Measurements from ENCODE around the gene HK1. TPM values are rescaled to one million over a fixed set of nuclear protein-coding genes. Genes with fewer than 3 reads are reported as not detected.

Gene HK1
- total RNA-seq, 4 donors from 2014 or later: 12.5 to 47.0 (median 12.6) TPM

- Histone ChIP-seq H3K27me3 (no peaks in the 10 kb centered on the region), H3K9me3 (no peaks in the 10 kb centered on the region), H3K27ac (no peak overlapping the region), H3K4me3 (no peak overlapping the region), H3K36me3 (peaks cover 0 to 42% (median 0%) of the 10 kb centered on the region in 3 donors), H3K4me1 (no peaks in the 10 kb centered on the region)
- TF ChIP-seq CTCF (IDR thresholded peaks at IDR 0.05): no peak
- TF ChIP-seq POLR2A (IDR thresholded peaks at IDR 0.05): no peak
- no peak for DNase-seq
Measured at GRCh38 chr10:69241575-69241974, 36.7 kb upstream of the HK1 start.

DNA sequence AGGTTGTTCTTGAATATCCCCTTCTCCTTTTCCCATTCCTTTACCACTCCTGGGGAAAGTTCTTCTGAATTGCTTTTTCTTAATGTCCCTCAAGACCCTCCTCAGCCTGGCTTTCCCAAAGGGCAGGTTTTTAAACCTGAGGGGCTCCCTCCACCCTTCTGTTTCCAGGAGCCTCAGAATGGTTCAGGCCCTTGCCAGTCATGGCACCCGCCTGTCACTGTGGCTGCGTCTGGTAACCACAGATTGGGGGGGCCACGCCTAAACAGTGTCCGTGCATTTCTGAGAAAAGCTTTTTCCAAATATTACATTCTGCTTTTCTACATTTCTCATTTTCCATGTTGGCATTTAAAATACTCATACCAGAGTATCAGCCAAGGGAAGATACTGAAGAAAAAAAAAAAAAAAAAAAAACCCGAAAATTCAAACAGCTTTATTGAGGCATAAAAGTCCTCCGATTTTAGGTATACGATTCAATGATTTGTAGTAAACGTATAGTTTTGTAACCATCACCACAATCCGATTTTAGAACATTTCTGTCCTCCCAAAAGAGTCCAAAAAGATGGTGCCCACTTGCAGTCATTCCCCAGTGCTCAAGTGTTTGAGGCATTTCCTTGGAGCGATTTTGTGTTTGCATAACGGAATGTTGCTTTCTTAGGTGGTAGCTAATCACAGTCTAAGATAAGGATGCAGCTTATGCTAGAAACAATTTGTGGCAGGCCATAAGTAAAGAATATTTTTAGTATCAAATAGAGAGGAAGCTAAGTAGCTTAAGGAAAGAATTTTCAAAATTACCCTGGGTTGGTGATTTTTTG, 36.0 kb upstream of the HK1 start:
- Histone ChIP-seq H3K4me3 (no peak overlapping the region), H3K27me3 (no peaks in the 10 kb centered on the region), H3K36me3 (peaks cover 0 to 46% (median 0%) of the 10 kb centered on the region in 3 donors), H3K27ac (no peak overlapping the region), H3K4me1 (no peaks in the 10 kb centered on the region), H3K9me3 (no peaks in the 10 kb centered on the region)
- no peak for DNase-seq
- TF ChIP-seq POLR2A (IDR thresholded peaks at IDR 0.05) (no peak), CTCF (IDR thresholded peaks at IDR 0.05) (no peak)

GRCh38 chr10:69242852-69243212, 35.5 kb upstream of the HK1 start:
- no peak overlapping the region for H3K27ac ChIP-seq
- no peaks in the 10 kb centered on the region for H3K9me3 ChIP-seq
- no peaks in the 10 kb centered on the region for H3K27me3 ChIP-seq
- TF ChIP-seq CTCF (IDR thresholded peaks at IDR 0.05) (no peak), POLR2A (IDR thresholded peaks at IDR 0.05) (no peak)
- H3K36me3 ChIP-seq: peaks cover 0 to 52% (median 0%) of the 10 kb centered on the region in 3 donors
- no peaks in the 10 kb centered on the region for H3K4me1 ChIP-seq
- no peak for DNase-seq
- no peak overlapping the region for H3K4me3 ChIP-seq

DNA sequence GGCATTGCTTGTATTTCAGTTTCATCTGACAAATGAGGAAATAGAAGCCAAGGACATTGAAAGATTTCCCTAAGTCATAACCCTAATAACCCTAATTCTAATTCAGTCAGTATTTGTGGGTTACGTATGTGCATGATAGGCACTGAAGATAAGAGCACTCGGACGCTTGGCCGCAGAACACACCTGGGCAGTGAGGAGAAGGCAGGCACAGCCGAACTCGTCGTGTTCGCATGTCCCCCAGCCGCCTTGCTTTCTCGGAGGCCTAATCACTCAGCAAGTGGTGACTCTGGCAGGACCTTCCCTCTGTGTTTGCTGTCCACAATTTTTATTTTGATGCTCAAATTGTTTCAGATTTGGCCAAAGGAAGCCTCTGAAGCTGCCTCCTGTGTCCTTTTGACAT, 34.5 kb upstream of the HK1 start:
- H3K36me3 ChIP-seq: peaks cover 0 to 56% (median 0%) of the 10 kb centered on the region in 3 donors
- no peak overlapping the region for H3K27ac ChIP-seq
- no peak for DNase-seq
- H3K9me3 ChIP-seq: no peaks in the 10 kb centered on the region
- no peaks in the 10 kb centered on the region for H3K4me1 ChIP-seq
- TF ChIP-seq CTCF (IDR thresholded peaks at IDR 0.05): no peak
- no peak for TF ChIP-seq POLR2A (IDR thresholded peaks at IDR 0.05)
- no peak overlapping the region for H3K4me3 ChIP-seq
- no peaks in the 10 kb centered on the region for H3K27me3 ChIP-seq

- TF ChIP-seq CTCF (IDR thresholded peaks at IDR 0.05) (no peak), POLR2A (IDR thresholded peaks at IDR 0.05) (no peak)
- peaks cover 0 to 57% (median 0%) of the 10 kb centered on the region in 3 donors for H3K36me3 ChIP-seq
- DNase-seq: no peak
- H3K9me3 ChIP-seq: no peaks in the 10 kb centered on the region
- H3K27ac ChIP-seq: no peak overlapping the region
- no peak overlapping the region for H3K4me3 ChIP-seq
- H3K4me1 ChIP-seq: no peaks in the 10 kb centered on the region
- H3K27me3 ChIP-seq: no peaks in the 10 kb centered on the region
Measured at GRCh38 chr10:69246036-69246435, 32.3 kb upstream of the HK1 start.
